ENCODE results near the gene TACC2.

DNA sequence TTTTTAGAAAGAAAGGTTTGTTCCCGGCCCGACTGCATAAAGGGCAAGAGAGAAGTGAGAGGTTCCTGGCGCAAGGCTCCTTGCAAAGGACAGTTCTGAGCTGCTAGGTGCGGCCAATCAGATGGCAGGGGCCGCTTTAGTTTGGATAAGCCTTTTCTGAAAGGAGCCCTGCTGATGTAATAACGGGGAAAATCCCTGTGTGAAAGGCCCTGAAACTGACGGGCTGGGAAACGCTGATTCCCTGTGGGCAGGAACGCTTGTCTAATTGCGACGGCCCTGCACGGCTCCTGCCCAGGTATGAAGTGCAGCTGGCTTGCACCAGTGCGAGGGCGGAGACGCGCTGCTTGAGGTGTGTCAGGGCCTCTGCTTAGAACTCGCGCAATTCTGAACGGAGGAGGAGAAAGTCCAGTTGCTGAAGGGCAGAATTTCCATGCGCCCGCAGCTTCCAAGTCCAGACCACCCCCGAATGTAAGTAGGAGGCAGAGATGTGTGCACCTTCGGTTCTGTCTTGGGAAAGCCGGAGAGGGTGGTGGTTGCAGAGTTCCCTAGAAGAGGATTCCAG is 30.5 kb downstream of the TACC2 start:
- TF ChIP-seq, protein P1, sequence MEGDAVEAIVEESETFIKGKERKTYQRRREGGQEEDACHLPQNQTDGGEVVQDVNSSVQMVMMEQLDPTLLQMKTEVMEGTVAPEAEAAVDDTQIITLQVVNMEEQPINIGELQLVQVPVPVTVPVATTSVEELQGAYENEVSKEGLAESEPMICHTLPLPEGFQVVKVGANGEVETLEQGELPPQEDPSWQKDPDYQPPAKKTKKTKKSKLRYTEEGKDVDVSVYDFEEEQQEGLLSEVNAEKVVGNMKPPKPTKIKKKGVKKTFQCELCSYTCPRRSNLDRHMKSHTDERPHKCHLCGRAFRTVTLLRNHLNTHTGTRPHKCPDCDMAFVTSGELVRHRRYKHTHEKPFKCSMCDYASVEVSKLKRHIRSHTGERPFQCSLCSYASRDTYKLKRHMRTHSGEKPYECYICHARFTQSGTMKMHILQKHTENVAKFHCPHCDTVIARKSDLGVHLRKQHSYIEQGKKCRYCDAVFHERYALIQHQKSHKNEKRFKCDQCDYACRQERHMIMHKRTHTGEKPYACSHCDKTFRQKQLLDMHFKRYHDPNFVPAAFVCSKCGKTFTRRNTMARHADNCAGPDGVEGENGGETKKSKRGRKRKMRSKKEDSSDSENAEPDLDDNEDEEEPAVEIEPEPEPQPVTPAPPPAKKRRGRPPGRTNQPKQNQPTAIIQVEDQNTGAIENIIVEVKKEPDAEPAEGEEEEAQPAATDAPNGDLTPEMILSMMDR (IDR thresholded peaks at IDR 0.05; ENCODE audit: low read length), result no peak
- TF ChIP-seq EZH2 (IDR thresholded peaks at IDR 0.05; ENCODE audit: borderline replicate concordance, low read length), result no peak
